ENCODE results near the gene RBMS1.

Gene RBMS1

DNA sequence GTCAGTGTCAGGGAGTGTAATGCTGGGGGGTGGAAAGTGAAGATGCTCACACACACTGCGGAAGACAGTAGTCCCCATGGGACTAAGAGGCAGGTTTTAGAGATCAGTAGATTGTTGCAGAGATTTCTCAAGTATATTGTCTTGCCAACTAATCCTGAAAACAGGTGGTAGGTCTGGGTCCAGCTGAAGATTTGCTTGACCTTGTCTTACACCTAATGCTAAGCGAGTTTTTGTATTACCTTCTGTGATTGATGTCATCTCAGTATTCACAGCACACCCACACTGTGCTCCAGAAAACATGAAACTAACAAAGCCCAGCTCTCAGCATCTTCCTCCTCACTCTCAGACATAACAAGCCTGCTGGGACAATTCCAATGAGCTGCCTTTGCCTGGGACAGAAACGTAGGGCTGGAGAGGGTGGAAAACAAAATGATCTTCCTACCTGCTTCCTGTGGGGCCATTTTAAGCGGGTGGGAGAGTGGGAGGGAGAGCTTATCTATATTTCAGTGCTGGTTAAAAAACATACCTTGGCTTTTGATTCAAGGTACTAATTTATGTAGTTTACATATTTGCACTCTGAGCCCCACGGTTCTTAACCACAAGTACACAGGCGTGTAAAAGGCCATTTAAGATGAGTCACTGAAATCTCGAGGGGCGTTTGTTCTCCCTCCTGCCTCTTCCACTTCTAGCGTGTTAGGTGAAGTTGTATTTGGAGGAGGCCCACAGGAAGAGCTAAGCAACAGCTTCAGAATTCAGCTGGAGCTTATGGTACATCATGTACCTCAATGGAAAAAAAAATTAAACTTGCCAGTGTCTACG lies 23.1 kb upstream of the RBMS1 start:
- no peak overlapping the region for H3K4me3 ChIP-seq (ENCODE audit: low read length)
- H3K27ac ChIP-seq (ENCODE audit: low read length): no peak overlapping the region
- H3K4me1 ChIP-seq (ENCODE audit: insufficient read depth, low read length): peaks cover 5% of the 10 kb centered on the region; the same call in 1 of the 2 replicates
- no peak overlapping the region for H3K9ac ChIP-seq (ENCODE audit: low read depth, low read length)
- no peaks in the 10 kb centered on the region for H3K9me3 ChIP-seq (ENCODE audit: insufficient read depth, low read depth, low read length)
- H3K27me3 ChIP-seq (ENCODE audit: insufficient read depth, low read length): no peaks in the 10 kb centered on the region
- H3K36me3 ChIP-seq (ENCODE audit: insufficient read depth, low read depth, low read length): no peaks in the 10 kb centered on the region

DNA sequence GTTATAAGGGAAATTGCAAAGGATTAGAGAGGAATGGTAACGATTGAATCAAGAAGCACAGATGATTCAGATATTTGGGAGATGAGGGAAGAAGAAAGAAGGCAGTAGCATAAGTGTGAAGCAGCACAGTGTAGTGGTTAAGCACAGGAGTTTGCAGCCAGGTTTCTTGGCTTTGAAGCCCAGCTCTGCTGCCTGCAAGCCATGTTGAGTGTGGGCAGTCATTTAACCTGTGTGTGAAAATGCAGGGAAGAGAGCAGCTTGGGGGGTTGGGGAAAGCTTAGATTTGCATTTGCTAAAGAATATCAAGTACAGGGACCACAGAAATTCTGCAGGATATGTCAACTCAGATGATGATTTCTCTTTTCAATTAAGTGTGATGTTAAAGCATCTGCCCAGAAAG lies 21.5 kb upstream of the RBMS1 start:
- peaks cover 5% of the 10 kb centered on the region; the same call in 1 of the 2 replicates for H3K4me1 ChIP-seq (ENCODE audit: insufficient read depth, low read length)
- no peak overlapping the region for H3K4me3 ChIP-seq (ENCODE audit: low read length)
- no peak overlapping the region for H3K9ac ChIP-seq (ENCODE audit: low read depth, low read length)
- H3K27ac ChIP-seq (ENCODE audit: low read length): no peak overlapping the region
- H3K27me3 ChIP-seq (ENCODE audit: insufficient read depth, low read length): no peaks in the 10 kb centered on the region
- H3K9me3 ChIP-seq (ENCODE audit: insufficient read depth, low read depth, low read length): no peaks in the 10 kb centered on the region
- no peaks in the 10 kb centered on the region for H3K36me3 ChIP-seq (ENCODE audit: insufficient read depth, low read depth, low read length)

DNA sequence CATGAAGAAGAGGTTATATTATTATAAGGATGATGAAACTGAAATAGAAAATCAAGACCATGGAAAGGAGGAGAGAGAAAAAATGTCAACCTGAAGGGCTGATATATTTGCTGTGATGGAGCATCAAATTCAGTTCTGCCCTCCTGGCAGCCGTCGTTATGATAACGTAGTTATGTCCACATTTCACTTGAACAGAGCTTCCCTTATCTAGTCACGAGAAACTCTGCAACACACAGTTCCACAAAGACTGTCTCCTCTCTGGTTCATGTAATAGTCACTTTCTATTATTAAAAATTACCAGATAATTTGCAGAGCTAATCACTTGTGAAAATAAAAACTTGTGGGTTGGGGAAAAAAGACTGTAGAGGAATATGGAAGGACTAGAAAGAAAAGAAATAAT lies 19.5 kb upstream of the RBMS1 start:
- Histone ChIP-seq H3K27ac (ENCODE audit: low read length) (no peak overlapping the region), H3K9me3 (ENCODE audit: insufficient read depth, low read depth, low read length) (no peaks in the 10 kb centered on the region), H3K9ac (ENCODE audit: low read depth, low read length) (no peak overlapping the region), H3K4me1 (ENCODE audit: insufficient read depth, low read length) (peaks cover 5% of the 10 kb centered on the region; the same call in 1 of the 2 replicates), H3K27me3 (ENCODE audit: insufficient read depth, low read length) (no peaks in the 10 kb centered on the region), H3K36me3 (ENCODE audit: insufficient read depth, low read depth, low read length) (no peaks in the 10 kb centered on the region), H3K4me3 (ENCODE audit: low read length) (no peak overlapping the region)

DNA sequence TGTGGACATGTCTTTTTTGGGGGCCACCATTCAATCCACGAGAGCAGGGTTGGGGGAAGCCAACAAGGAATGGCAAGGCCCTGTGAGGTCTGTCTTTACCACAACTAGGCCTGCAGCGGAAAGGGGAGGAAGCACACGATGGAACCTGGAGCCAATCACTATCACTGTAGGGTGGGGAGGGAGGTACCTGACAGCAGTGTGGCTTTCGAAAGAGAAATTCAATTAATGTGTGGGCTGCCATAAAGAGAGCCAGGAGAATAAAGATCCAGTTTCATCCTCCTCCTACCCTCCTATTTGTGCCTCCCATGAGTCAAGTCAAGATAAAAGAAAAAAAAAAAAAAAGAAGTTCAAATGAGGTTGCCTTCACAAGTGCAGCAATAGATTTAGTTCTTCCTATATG lies 18.9 kb upstream of the RBMS1 start:
- Histone ChIP-seq H3K4me1 (ENCODE audit: insufficient read depth, low read length) (peaks cover 5% of the 10 kb centered on the region; the same call in 1 of the 2 replicates), H3K9me3 (ENCODE audit: insufficient read depth, low read depth, low read length) (no peaks in the 10 kb centered on the region), H3K27ac (ENCODE audit: low read length) (no peak overlapping the region), H3K36me3 (ENCODE audit: insufficient read depth, low read depth, low read length) (no peaks in the 10 kb centered on the region), H3K9ac (ENCODE audit: low read depth, low read length) (no peak overlapping the region), H3K4me3 (ENCODE audit: low read length) (no peak overlapping the region), H3K27me3 (ENCODE audit: insufficient read depth, low read length) (no peaks in the 10 kb centered on the region)

DNA sequence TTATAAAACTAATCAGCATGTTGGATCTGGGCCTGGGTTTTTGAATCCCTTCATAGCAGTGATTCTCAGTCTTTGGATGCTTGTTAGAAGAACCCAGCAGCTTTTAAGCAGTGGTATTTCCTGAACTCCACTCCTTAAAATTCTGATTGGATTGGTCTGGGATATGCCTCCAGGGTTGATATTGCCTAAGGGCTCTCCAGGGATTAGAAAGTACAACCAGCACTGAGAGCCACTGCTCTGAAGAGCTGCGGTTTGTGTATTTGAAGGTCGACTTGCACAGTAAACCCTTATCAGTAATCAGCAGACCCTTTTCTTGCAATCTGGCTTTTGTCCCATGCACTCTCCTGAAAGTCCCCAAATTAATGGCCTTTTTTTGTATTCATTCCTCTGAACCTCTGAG lies 17.0 kb upstream of the RBMS1 start:
- no peak overlapping the region for H3K9ac ChIP-seq (ENCODE audit: low read depth, low read length)
- no peaks in the 10 kb centered on the region for H3K36me3 ChIP-seq (ENCODE audit: insufficient read depth, low read depth, low read length)
- no peaks in the 10 kb centered on the region for H3K9me3 ChIP-seq (ENCODE audit: insufficient read depth, low read depth, low read length)
- no peak overlapping the region for H3K27ac ChIP-seq (ENCODE audit: low read length)
- no peaks in the 10 kb centered on the region for H3K27me3 ChIP-seq (ENCODE audit: insufficient read depth, low read length)
- no peak overlapping the region for H3K4me3 ChIP-seq (ENCODE audit: low read length)
- peaks cover 2% of the 10 kb centered on the region; the same call in 1 of the 2 replicates for H3K4me1 ChIP-seq (ENCODE audit: insufficient read depth, low read length)

DNA sequence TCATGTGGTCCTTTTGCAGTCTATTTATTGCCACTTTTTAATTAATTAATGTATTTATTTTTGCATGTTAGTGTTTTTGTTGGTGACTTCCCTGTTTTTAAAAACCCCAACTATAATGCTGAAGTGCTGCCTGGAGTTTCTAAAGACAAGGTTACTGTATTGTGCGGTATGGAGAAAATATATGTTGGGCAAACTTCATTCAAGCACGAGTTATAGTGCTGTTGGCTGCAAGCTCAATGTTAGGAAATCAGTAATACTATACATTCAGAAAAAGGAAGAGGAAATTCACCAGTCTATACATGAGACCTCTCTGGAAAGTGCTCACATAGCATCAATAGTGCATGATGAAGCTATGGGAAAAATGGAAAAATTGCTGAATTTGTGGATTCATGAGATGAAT lies 15.4 kb upstream of the RBMS1 start:
- no peak overlapping the region for H3K27ac ChIP-seq (ENCODE audit: low read length)
- H3K9me3 ChIP-seq (ENCODE audit: insufficient read depth, low read depth, low read length): no peaks in the 10 kb centered on the region
- no peak overlapping the region for H3K4me3 ChIP-seq (ENCODE audit: low read length)
- H3K4me1 ChIP-seq (ENCODE audit: insufficient read depth, low read length): no peaks in the 10 kb centered on the region
- no peaks in the 10 kb centered on the region for H3K27me3 ChIP-seq (ENCODE audit: insufficient read depth, low read length)
- H3K9ac ChIP-seq (ENCODE audit: low read depth, low read length): no peak overlapping the region
- H3K36me3 ChIP-seq (ENCODE audit: insufficient read depth, low read depth, low read length): no peaks in the 10 kb centered on the region

DNA sequence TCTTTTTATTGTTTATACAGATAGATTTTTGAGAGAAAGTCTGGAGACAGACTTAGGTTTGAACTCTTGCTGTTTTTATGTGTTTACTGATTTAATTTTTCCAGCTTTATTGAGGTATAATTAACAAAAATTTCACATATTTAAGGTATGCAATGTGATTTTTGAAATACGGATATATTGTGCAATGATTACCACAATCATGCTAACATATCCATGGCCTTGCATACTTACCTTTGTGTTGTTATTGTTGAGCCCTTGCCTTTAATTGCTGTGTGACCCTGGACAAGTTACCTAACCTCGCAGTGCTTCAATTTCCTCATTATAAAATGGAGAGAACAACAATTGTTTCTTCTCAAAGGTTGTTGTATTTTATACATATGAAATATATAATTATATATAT lies 13.9 kb upstream of the RBMS1 start:
- no peaks in the 10 kb centered on the region for H3K4me1 ChIP-seq (ENCODE audit: insufficient read depth, low read length)
- no peaks in the 10 kb centered on the region for H3K9me3 ChIP-seq (ENCODE audit: insufficient read depth, low read depth, low read length)
- no peaks in the 10 kb centered on the region for H3K36me3 ChIP-seq (ENCODE audit: insufficient read depth, low read depth, low read length)
- H3K27me3 ChIP-seq (ENCODE audit: insufficient read depth, low read length): no peaks in the 10 kb centered on the region
- no peak overlapping the region for H3K4me3 ChIP-seq (ENCODE audit: low read length)
- no peak overlapping the region for H3K27ac ChIP-seq (ENCODE audit: low read length)
- no peak overlapping the region for H3K9ac ChIP-seq (ENCODE audit: low read depth, low read length)

DNA sequence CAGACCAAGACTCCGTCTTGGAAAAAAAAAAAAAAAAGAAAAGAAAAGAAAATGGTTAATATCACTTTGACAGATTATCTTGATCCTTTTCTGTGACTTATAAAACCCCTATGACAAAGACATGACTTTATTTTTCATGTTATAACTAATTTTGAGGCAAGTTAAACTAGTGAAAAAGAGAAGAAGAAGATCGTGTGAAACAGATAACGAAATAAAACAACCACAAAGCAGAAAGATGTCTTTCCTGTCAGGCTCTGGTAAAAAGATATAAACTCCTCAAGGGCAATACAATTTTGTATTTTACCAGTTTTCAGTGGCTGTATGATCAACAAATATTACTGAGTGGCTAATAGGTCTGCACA lies 13.4 kb upstream of the RBMS1 start:
- Histone ChIP-seq H3K9me3 (ENCODE audit: insufficient read depth, low read depth, low read length) (no peaks in the 10 kb centered on the region), H3K27ac (ENCODE audit: low read length) (no peak overlapping the region), H3K9ac (ENCODE audit: low read depth, low read length) (no peak overlapping the region), H3K4me1 (ENCODE audit: insufficient read depth, low read length) (no peaks in the 10 kb centered on the region), H3K4me3 (ENCODE audit: low read length) (no peak overlapping the region), H3K27me3 (ENCODE audit: insufficient read depth, low read length) (no peaks in the 10 kb centered on the region), H3K36me3 (ENCODE audit: insufficient read depth, low read depth, low read length) (no peaks in the 10 kb centered on the region)

DNA sequence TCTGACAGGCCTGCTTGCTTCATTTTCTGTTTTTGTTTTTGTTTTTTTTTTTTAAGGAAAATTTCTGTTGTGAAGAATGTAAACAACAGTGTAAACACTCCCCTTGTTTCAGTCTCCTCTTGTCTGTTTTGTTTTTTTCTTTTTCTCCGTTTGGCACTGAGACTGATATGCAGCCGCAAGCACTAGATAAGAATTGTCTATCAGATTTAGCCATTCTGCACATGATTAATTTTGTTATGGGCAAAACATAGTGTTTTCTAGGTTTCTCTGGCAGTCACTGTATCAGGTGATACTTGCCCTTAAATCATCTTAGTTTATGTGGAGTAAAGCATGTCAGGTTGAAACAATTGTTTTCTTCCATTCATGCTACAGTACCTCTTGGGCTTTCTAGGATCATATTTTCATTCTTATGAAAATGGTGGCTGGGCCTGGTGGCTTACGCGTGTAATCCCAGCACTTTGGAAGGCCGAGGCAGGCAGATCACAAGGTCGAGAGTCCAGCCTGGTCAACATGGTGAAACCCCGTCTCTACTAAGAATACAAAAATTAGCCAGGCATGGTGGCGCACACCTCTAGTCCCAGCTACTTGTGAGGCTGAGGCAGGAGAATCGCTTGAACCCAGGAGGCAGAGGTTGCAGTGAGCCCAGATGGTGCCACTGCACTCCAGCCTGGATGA lies 12.9 kb upstream of the RBMS1 start:
- Histone ChIP-seq H3K9me3 (ENCODE audit: insufficient read depth, low read depth, low read length) (no peaks in the 10 kb centered on the region), H3K4me3 (ENCODE audit: low read length) (no peak overlapping the region), H3K27me3 (ENCODE audit: insufficient read depth, low read length) (no peaks in the 10 kb centered on the region), H3K36me3 (ENCODE audit: insufficient read depth, low read depth, low read length) (no peaks in the 10 kb centered on the region), H3K4me1 (ENCODE audit: insufficient read depth, low read length) (no peaks in the 10 kb centered on the region), H3K27ac (ENCODE audit: low read length) (no peak overlapping the region), H3K9ac (ENCODE audit: low read depth, low read length) (no peak overlapping the region)

DNA sequence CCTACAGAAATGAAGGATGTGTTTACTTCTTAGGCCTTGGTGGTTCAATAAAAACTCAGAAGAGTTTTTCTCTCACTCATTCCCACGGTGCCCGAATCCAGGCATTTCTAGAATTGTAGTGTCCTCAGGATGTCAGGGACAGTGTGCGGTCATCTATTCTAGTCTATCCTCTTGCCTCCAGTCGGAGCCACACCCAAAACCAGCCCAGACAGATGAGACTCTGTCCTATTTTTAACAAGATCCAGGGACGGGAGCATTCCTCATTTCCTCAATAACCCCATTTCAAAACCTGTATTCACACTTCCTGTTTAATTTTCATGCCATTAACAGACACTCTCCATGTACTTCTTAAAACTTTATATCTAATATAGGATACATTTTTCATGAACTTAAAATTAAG lies 11.6 kb upstream of the RBMS1 start:
- Histone ChIP-seq H3K36me3 (ENCODE audit: insufficient read depth, low read depth, low read length) (no peaks in the 10 kb centered on the region), H3K4me1 (ENCODE audit: insufficient read depth, low read length) (no peaks in the 10 kb centered on the region), H3K27ac (ENCODE audit: low read length) (no peak overlapping the region), H3K9ac (ENCODE audit: low read depth, low read length) (no peak overlapping the region), H3K27me3 (ENCODE audit: insufficient read depth, low read length) (no peaks in the 10 kb centered on the region), H3K9me3 (ENCODE audit: insufficient read depth, low read depth, low read length) (no peaks in the 10 kb centered on the region), H3K4me3 (ENCODE audit: low read length) (no peak overlapping the region)

DNA sequence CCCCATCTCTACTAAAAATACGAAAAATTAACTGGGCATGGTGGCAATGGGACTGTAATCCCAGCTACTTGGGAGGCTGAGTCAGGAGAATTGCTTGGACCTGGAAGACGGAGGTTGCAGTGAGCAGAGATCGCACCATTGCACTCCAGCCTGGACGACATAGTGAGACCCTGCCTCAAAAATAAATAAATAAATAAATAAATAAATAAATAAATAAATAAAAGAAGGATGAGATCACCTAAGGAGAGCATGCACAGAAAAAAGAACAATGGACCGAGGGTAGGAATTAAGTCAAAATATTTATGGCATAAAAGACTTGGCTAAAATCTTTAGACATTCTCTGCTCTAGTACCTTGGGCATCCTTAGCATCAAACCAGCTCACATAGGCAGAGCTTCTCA lies 8.9 kb upstream of the RBMS1 start:
- H3K4me1 ChIP-seq (ENCODE audit: insufficient read depth, low read length): no peaks in the 10 kb centered on the region
- H3K9me3 ChIP-seq (ENCODE audit: insufficient read depth, low read depth, low read length): no peaks in the 10 kb centered on the region
- no peak overlapping the region for H3K4me3 ChIP-seq (ENCODE audit: low read length)
- H3K36me3 ChIP-seq (ENCODE audit: insufficient read depth, low read depth, low read length): no peaks in the 10 kb centered on the region
- no peak overlapping the region for H3K9ac ChIP-seq (ENCODE audit: low read depth, low read length)
- H3K27ac ChIP-seq (ENCODE audit: low read length): no peak overlapping the region
- H3K27me3 ChIP-seq (ENCODE audit: insufficient read depth, low read length): no peaks in the 10 kb centered on the region

DNA sequence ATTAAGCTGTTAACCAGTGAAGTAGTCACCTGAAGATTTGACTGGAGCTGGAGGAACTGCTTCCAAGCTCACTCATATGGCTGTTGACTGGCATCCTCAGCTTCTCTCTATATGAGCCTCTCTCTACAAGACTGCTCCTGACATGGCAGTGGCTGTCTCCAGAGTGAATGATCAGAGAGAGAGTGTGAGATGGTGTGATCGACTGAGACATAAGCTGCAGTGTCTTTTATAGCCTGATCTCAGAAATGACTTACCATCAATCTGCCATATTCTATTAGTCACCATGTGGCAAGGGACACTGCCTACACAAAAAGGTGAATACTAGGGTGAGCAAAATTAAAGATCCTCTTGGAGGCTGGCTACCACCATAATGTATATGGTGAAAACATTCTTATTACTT lies 7.8 kb upstream of the RBMS1 start:
- no peaks in the 10 kb centered on the region for H3K9me3 ChIP-seq (ENCODE audit: insufficient read depth, low read depth, low read length)
- H3K36me3 ChIP-seq (ENCODE audit: insufficient read depth, low read depth, low read length): no peaks in the 10 kb centered on the region
- H3K27me3 ChIP-seq (ENCODE audit: insufficient read depth, low read length): no peaks in the 10 kb centered on the region
- no peak overlapping the region for H3K27ac ChIP-seq (ENCODE audit: low read length)
- H3K4me1 ChIP-seq (ENCODE audit: insufficient read depth, low read length): no peaks in the 10 kb centered on the region
- no peak overlapping the region for H3K9ac ChIP-seq (ENCODE audit: low read depth, low read length)
- no peak overlapping the region for H3K4me3 ChIP-seq (ENCODE audit: low read length)
